GM12874 (cell line): ENCODE data around the gene SPCS3.

Source experiments
- TF ChIP-seq, protein P1 (sequence below): IDR thresholded peaks from 2 replicates; pipeline ENCODE4 v1.5.1; 2011; ENCODE audit warnings: low read depth, mild to moderate bottlenecking, control low read depth, low read length, moderate library complexity; ENCODE audit not compliant: insufficient read depth

The SPCS3 gene

DNA sequence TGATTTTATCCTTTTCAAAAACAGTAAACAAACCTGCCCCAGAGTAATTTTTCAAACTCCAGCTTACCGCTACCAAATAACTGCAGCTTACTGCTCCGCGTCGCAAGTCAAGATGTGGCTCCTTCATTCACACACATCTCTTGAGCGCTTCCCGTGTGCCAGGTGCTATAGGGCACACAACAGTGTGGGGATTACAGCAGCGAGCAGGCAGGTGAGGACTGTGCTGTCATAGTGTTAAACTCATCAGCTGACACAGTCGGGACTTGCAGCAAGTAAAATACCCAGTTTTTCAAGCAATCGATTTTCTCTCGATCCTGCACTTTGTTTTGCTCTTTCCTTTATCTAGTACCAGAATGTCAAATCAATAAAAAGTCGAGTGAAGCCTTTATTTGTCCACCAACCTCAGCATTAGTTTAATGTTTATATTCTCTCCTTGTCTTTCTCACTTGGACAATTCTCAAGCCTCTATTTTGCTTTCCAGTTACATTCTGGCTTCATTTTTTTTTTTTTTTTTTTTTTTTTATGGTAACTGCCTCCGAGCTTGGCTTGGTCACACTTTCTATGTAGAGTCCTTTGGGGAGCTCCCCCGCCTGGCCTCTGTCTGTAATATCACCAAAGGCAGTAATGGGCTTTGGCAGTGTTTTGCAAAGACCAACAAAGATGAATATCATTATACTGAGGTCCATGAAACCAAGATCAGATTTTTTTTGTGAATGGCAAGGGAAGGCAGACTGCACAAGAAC, 42.4 kb upstream of the SPCS3 start:
- TF ChIP-seq, protein P1, sequence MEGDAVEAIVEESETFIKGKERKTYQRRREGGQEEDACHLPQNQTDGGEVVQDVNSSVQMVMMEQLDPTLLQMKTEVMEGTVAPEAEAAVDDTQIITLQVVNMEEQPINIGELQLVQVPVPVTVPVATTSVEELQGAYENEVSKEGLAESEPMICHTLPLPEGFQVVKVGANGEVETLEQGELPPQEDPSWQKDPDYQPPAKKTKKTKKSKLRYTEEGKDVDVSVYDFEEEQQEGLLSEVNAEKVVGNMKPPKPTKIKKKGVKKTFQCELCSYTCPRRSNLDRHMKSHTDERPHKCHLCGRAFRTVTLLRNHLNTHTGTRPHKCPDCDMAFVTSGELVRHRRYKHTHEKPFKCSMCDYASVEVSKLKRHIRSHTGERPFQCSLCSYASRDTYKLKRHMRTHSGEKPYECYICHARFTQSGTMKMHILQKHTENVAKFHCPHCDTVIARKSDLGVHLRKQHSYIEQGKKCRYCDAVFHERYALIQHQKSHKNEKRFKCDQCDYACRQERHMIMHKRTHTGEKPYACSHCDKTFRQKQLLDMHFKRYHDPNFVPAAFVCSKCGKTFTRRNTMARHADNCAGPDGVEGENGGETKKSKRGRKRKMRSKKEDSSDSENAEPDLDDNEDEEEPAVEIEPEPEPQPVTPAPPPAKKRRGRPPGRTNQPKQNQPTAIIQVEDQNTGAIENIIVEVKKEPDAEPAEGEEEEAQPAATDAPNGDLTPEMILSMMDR: peak; percentile 42; the same call in 1 of the 2 replicates

DNA sequence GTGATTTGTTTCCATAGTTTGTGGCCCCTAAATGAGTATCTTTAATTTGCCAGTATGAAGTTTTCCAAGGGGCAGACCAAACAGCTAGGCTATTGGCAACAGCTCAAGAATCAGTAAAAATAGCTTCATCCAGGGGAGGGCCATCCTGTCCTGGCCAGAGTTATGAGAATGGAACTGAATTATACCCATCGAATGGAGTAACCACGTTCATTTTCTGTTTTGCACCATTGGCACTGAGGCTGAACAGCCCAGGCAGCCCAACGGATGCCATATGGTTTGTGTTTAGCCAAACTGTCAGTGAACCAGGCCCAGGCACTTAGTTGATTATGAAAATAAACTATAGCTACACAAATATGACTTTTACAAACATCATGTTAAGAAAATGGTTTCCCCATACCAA, 33.0 kb upstream of the SPCS3 start:
- TF ChIP-seq, protein P1: no peak

DNA sequence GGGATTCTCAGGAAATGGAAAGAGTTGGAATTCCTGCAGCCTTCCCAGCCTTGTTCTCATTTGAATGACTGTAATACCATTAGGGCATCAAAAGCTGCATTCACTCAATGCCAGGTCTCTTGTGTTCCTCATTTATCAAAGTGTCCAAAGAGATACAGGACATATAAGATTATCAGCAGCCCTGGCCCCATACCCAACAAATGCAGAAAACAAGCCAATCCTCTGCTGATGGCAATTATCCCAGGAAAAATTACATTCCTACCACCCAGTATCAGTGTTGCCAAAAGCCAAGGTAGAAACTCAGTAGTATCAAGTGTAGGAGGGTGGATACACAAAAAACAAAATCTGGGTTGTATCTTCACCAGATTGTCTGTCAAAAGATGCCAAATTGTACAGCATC, 32.2 kb upstream of the SPCS3 start:
- TF ChIP-seq, protein P1: no peak

DNA sequence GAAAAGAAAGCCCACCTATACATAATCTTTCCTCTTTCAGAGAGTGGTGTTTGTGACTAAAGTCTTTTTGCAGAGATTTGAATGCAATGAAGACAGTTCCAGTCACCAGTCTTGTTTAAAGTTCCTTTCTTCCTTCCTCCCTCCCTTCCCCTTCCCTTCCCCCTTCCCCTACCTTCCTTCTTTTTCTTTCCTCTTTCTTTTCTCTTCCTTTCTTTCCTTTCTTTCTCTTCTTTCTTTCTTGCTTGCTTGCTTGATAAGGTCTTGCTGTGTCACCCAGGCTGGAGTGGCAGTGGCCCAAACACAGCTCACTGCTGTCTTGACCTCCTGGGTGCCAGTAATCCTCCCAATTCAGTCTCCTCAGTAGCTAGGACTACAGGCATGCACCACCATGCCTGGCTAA, 31.7 kb upstream of the SPCS3 start:
- TF ChIP-seq, protein P1: no peak

DNA sequence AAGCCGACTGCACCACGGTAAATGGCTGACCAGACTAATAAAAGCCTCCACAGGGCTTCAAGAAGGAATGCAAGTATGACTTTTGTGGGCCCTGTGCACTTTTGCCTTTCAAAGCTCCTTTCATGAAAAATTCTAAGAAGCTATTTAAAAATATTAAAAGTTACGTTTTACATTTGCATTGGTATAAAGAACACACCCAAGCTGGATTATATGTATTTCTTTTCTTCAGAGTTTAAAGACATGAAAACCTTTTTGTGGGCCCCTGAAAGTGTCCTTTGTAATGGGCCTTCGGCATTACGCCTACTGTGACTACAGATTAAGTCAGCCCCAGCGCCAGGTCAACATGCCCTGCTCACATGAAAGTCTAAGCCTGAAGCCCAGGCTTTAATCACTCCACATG, 30.2 kb upstream of the SPCS3 start:
- TF ChIP-seq, protein P1: no peak

DNA sequence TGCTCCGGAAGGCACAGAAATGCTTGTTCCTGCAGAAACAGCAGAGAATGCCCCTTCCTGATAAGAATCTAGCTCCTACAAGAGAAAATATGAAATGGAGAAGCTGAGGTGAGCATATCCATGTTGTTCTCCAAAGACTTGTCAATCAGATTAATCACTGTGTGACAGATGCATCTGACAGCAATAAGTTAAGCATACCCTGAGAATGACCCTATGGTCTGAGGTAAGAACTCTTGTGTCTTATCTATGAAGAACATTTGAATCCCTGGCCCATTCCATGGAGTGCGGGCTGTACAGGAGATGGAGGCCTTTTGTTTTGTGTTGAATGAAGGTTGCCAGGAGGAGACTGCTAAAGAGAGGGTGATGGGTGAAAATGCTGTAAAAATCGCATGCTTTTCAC, 29.2 kb upstream of the SPCS3 start:
- TF ChIP-seq, protein P1: no peak

DNA sequence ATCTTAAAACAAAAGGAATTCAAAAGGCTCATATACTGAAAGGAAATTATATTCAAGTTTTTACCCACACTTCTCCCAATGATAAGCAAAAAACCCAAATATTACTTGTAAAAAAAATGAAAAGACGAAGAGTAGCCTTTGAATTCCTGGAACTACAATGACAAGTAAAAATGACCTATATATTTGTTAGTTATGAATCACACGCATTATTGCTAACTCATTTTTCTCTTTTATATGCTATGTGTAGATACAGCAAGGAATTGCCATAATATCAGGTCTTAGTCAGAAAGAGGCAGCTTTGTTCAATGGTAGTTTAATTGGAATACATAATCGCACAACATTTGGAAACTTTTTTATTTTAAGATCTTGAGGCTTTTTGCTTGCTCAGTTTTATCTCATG, 28.0 kb upstream of the SPCS3 start:
- TF ChIP-seq, protein P1: no peak
